Natural killer cell (primary cell): Measurements from ENCODE around the gene PRKN. TPM values are rescaled to one million over a fixed set of nuclear protein-coding genes. Genes with fewer than 3 reads are reported as not detected.
A peak's percentile ranks its signal among the peaks of the same experiment; 100 is the strongest.

ENCODE experiments used
- ATAC-seq, 3 donors: fragments of 150-1000 bp in 2 of 3; fragments of 200-7000 bp in 1 of 3; cut with Tn5 transposase; 1 replicate in 1 of 3; 2 replicates in 2 of 3; pipeline ENCODE4 v1.10.0; 2021; ENCODE audit warnings: mild to moderate bottlenecking in 2 of 3, moderate library complexity in 2 of 3
- DNase-seq, 2 donors: peaks; one replicate each; pipeline versions ENCODE4 v3.0.0 to v3.0.0-alpha.2; 2013 to 2021; ENCODE audit warnings: mixed read lengths in 1 of 2
- H3K27ac ChIP-seq: one replicate; pipeline ENCODE4 v1.5.1; 2013; ENCODE audit warnings: mild to moderate bottlenecking, low read length
- H3K27me3 ChIP-seq: one replicate; pipeline ENCODE4 v1.6.1; 2013; ENCODE audit warnings: low read length; ENCODE audit not compliant: control insufficient read depth, insufficient read depth
- H3K36me3 ChIP-seq: one replicate; pipeline ENCODE4 v1.6.1; 2013; ENCODE audit warnings: low read length; ENCODE audit not compliant: control insufficient read depth, insufficient read depth
- H3K4me1 ChIP-seq: one replicate; pipeline ENCODE4 v1.6.1; 2013; ENCODE audit warnings: low read length; ENCODE audit not compliant: control insufficient read depth, insufficient read depth
- H3K4me3 ChIP-seq: one replicate; pipeline ENCODE4 v1.5.1; 2013; ENCODE audit warnings: low read length
- H3K9me3 ChIP-seq: one replicate; pipeline ENCODE4 v1.6.1; 2013; ENCODE audit warnings: low read length; ENCODE audit not compliant: control insufficient read depth, insufficient read depth
- H3K27ac Mint-ChIP-seq, 2 donors: one replicate each; pipeline ENCODE4 v1.8.0; 2022; ENCODE audit warnings: mild to moderate bottlenecking in 2 of 2, mixed read lengths in 2 of 2, moderate library complexity in 1 of 2
- H3K27me3 Mint-ChIP-seq, 2 donors: one replicate each; pipeline ENCODE4 v1.8.0; 2022; ENCODE audit warnings: low read depth in 2 of 2, mixed read lengths in 2 of 2
- H3K36me3 Mint-ChIP-seq: one replicate; pipeline ENCODE4 v1.8.0; 2022; ENCODE audit warnings: mixed read lengths
- H3K4me1 Mint-ChIP-seq, 2 donors: one replicate each; pipeline ENCODE4 v1.8.0; 2022; ENCODE audit warnings: mixed read lengths in 2 of 2
- H3K4me3 Mint-ChIP-seq: one replicate; pipeline ENCODE4 v1.8.0; 2022; ENCODE audit warnings: mild to moderate bottlenecking, moderate library complexity, mixed read lengths
- H3K9me3 Mint-ChIP-seq, 2 donors: one replicate each; pipeline ENCODE4 v1.8.0; 2022; ENCODE audit warnings: mixed read lengths in 2 of 2
- CTCF ChIP-seq: fragments of 200-600 bp; IDR thresholded peaks from one replicate; pipeline ENCODE4 v1.8.0; 2022; ENCODE audit warnings: antibody characterized with exemption
- WGBS: methylation state at CpG from one replicate; pipeline ENCODE4 v1.1.7; 2013; ENCODE audit warnings: missing lambda C conversion rate; ENCODE audit not compliant: insufficient coverage; 5-methylcytosine and 5-hydroxymethylcytosine counted together
- intact Hi-C: fragments of 100-400 bp; cut with micrococcal nuclease; formaldehyde crosslinking; loops from one replicate; pipeline ENCODE4 v1.14.2; 2022
- total RNA-seq, 4 donors: library from RNA; stranded (reverse); fragments of 120-200 nt in 1 of 4; gene quantifications; one replicate each; pipeline versions ENCODE4 v1.2.3 to v1.2.4, GENCODE V29; 2013 to 2022

Gene PRKN
- total RNA-seq, 3 donors from 2014 or later (not counting 1 experiment from before 2014, with no cell fraction given), result 1.4 to 1.9 (median 1.9) TPM

- H3K4me1 ChIP-seq, result peaks cover 17% of the 10 kb centered on the region
- H3K27me3 ChIP-seq, result no peaks in the 10 kb centered on the region
- no peak for DNase-seq
- 88% methylated on average over 2 of the region's 2 CpGs for WGBS
- H3K9me3 Mint-ChIP-seq, result no peaks in the 10 kb centered on the region
- peaks cover 0 to 2% of the 10 kb centered on the region in 2 donors for H3K27me3 Mint-ChIP-seq
- no peaks in the 10 kb centered on the region for H3K36me3 Mint-ChIP-seq
- no peaks in the 10 kb centered on the region for H3K36me3 ChIP-seq
- no peak overlapping the region for H3K4me3 ChIP-seq
- ATAC-seq, result no peak
- H3K9me3 ChIP-seq, result no peaks in the 10 kb centered on the region
- peaks cover 23 to 28% of the 10 kb centered on the region in 2 donors for H3K4me1 Mint-ChIP-seq
- intact Hi-C loops, result no loop called here
- H3K27ac Mint-ChIP-seq, result no peak overlapping the region
- H3K4me3 Mint-ChIP-seq, result no peak overlapping the region
- H3K27ac ChIP-seq, result no peak overlapping the region
- no peak for TF ChIP-seq CTCF
These were observed 1265.4 kb downstream of the PRKN start for GRCh38 chr6:161462148-161462547.

- intact Hi-C loops, result no loop called here
- Mint-ChIP-seq H3K27ac (peak overlapping the region; percentile 37 to 41), H3K9me3 (no peaks in the 10 kb centered on the region), H3K27me3 (no peaks in the 10 kb centered on the region), H3K4me1 (peaks cover 24 to 29% of the 10 kb centered on the region in 2 donors), H3K4me3 (no peak overlapping the region), H3K36me3 (no peaks in the 10 kb centered on the region)
- WGBS, result 5% methylated on average over 1 of the region's 1 CpG
- Histone ChIP-seq H3K27me3 (no peaks in the 10 kb centered on the region), H3K36me3 (no peaks in the 10 kb centered on the region), H3K4me3 (no peak overlapping the region), H3K9me3 (no peaks in the 10 kb centered on the region), H3K4me1 (peaks cover 17% of the 10 kb centered on the region), H3K27ac (no peak overlapping the region)
- no peak for TF ChIP-seq CTCF
- ATAC-seq (peak in 2 of 3 donors; percentile 35 to 50), DNase-seq (no peak)
These were observed 1268.5 kb downstream of the PRKN start for GRCh38 chr6:161459008-161459615.

GRCh38 chr6:161458201-161458951, 1269.2 kb downstream of the PRKN start:
- DNase-seq (no peak), ATAC-seq (no peak)
- no peak overlapping the region for H3K4me3 ChIP-seq
- H3K9me3 ChIP-seq, result no peaks in the 10 kb centered on the region
- no peaks in the 10 kb centered on the region for H3K27me3 Mint-ChIP-seq
- H3K27me3 ChIP-seq, result no peaks in the 10 kb centered on the region
- no peak overlapping the region for H3K27ac ChIP-seq
- WGBS, result 81% methylated on average over 12 of the region's 12 CpGs
- no peak for TF ChIP-seq CTCF
- peaks cover 24 to 29% of the 10 kb centered on the region in 2 donors for H3K4me1 Mint-ChIP-seq
- H3K36me3 Mint-ChIP-seq, result no peaks in the 10 kb centered on the region
- H3K36me3 ChIP-seq, result no peaks in the 10 kb centered on the region
- H3K4me3 Mint-ChIP-seq, result no peak overlapping the region
- H3K27ac Mint-ChIP-seq, result peak overlapping the region; percentile 37 to 41
- peaks cover 17% of the 10 kb centered on the region for H3K4me1 ChIP-seq
- no peaks in the 10 kb centered on the region for H3K9me3 Mint-ChIP-seq
- intact Hi-C loops, result no loop called here
